Activated T-helper 17 cell treated with anti-CD3 and anti-CD28 coated beads, Interleukin-2, amount 50 U/mL, for 72 hours (primary cell): ENCODE results near the gene MRPL38. TPM values are rescaled to one million over a fixed set of nuclear protein-coding genes. Genes with fewer than 3 reads are reported as not detected.
"Not testable (repeated sequence)": the region's sequence is repeated elsewhere in the genome, so short reads cannot be mapped to it uniquely, and the experiment has no call there.

Source experiments
- ATAC-seq: fragments of 150-1000 bp; cut with Tn5 transposase; replicated peaks from 2 replicates; pipeline ENCODE4 v1.10.0; 2021; ENCODE audit warnings: mild to moderate bottlenecking, moderate library complexity
- H3K27ac Mint-ChIP-seq: one replicate; pipeline ENCODE4 v1.8.0; 2022; ENCODE audit warnings: mixed read lengths
- H3K27me3 Mint-ChIP-seq: one replicate; pipeline ENCODE4 v1.8.0; 2022; ENCODE audit warnings: mixed read lengths
- H3K36me3 Mint-ChIP-seq: one replicate; pipeline ENCODE4 v1.8.0; 2022; ENCODE audit warnings: low read depth, mild to moderate bottlenecking, mixed read lengths
- H3K4me1 Mint-ChIP-seq: one replicate; pipeline ENCODE4 v1.8.0; 2022; ENCODE audit warnings: mixed read lengths
- H3K4me3 Mint-ChIP-seq: one replicate; pipeline ENCODE4 v1.8.0; 2022; ENCODE audit warnings: mild to moderate bottlenecking, mixed read lengths
- H3K9me3 Mint-ChIP-seq: one replicate; pipeline ENCODE4 v1.8.0; 2022; ENCODE audit warnings: mixed read lengths
- total RNA-seq, 2 donors: library from RNA; stranded (reverse); gene quantifications; one replicate each; pipeline ENCODE4 v1.2.3, GENCODE V29; 2022

Gene MRPL38
- total RNA-seq, 2 donors from 2014 or later: 74.2 to 113 TPM

DNA sequence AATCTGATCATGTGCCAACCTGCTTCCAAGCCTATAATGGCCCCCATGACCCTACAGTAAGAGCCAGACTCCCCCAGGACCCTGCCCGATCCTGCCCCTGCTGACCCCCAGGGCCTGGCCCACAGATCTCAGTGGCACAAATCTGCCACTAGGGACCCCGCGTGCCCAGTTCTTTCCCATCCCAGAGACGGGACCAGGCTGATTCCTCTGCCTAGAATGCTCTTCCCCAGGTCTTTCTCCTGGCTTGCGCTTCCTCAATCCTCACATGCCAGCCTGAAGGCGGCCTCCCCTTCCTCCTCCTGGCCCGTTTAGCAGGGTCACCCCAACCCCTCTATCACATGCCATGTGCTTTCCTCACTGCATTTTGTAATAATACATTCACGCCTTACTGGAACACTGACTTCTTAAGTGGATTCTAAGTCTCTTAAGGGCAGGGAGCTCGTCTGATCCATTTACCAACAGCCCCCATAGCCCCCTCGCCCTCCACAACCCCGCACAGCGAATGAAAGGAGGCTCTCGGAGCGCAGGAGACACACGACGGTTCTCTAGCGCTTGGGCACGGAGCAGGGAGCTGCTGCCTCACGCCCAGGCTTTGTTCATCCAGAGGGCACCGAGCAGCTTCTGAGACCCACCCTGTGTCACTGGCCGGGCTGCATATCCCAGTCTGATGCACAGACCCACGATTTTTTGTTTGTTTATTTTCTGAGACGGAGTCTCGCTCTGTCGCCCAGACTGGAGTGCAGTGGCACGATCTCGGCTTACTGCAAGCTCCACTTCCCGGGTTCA lies 9.1 kb downstream of the MRPL38 start:
- Mint-ChIP-seq H3K27me3 (no peaks in the 10 kb centered on the region), H3K4me1 (peaks cover 15% of the 10 kb centered on the region), H3K36me3 (peaks cover 31% of the 10 kb centered on the region), H3K9me3 (no peaks in the 10 kb centered on the region), H3K27ac (peak overlapping the region; percentile 84), H3K4me3 (peak overlapping the region; percentile 88)
- peak; percentile 9 for ATAC-seq

- ATAC-seq: no peak
- peaks cover 31% of the 10 kb centered on the region for H3K36me3 Mint-ChIP-seq
- H3K4me3 Mint-ChIP-seq: peak overlapping the region; percentile 31
- H3K27ac Mint-ChIP-seq: peak overlapping the region; percentile 79
- no peaks in the 10 kb centered on the region for H3K27me3 Mint-ChIP-seq
- no peaks in the 10 kb centered on the region for H3K9me3 Mint-ChIP-seq
- H3K4me1 Mint-ChIP-seq: peaks cover 18% of the 10 kb centered on the region
These were observed 10.5 kb downstream of the MRPL38 start for GRCh38 chr17:75894049-75894733.

GRCh38 chr17:75893305-75894048 lies 11.2 kb downstream of the MRPL38 start:
- Mint-ChIP-seq H3K4me3 (peak overlapping the region; percentile 31), H3K27me3 (no peaks in the 10 kb centered on the region), H3K4me1 (peaks cover 18% of the 10 kb centered on the region), H3K36me3 (peaks cover 24% of the 10 kb centered on the region), H3K27ac (peak overlapping the region; percentile 79), H3K9me3 (no peaks in the 10 kb centered on the region)
- ATAC-seq: no peak

- Mint-ChIP-seq H3K27ac (no peak overlapping the region), H3K4me3 (no peak overlapping the region), H3K36me3 (peaks cover 18% of the 10 kb centered on the region), H3K9me3 (no peaks in the 10 kb centered on the region), H3K4me1 (peaks cover 18% of the 10 kb centered on the region), H3K27me3 (no peaks in the 10 kb centered on the region)
- no peak for ATAC-seq
These were observed 12.0 kb downstream of the MRPL38 start for GRCh38 chr17:75892556-75893224.

- Mint-ChIP-seq H3K9me3 (no peaks in the 10 kb centered on the region), H3K27me3 (no peaks in the 10 kb centered on the region), H3K4me3 (no peak overlapping the region), H3K36me3 (peaks cover 14% of the 10 kb centered on the region), H3K27ac (no peak overlapping the region), H3K4me1 (peaks cover 18% of the 10 kb centered on the region)
- no peak for ATAC-seq
These were observed 12.8 kb downstream of the MRPL38 start for GRCh38 chr17:75891605-75892555.

- Mint-ChIP-seq H3K9me3 (no peaks in the 10 kb centered on the region), H3K36me3 (peaks cover 14% of the 10 kb centered on the region), H3K27ac (no peak overlapping the region), H3K4me1 (peaks cover 18% of the 10 kb centered on the region), H3K27me3 (no peaks in the 10 kb centered on the region), H3K4me3 (no peak overlapping the region)
- no peak for ATAC-seq
These were observed 13.6 kb downstream of the MRPL38 start for GRCh38 chr17:75891022-75891604.

DNA sequence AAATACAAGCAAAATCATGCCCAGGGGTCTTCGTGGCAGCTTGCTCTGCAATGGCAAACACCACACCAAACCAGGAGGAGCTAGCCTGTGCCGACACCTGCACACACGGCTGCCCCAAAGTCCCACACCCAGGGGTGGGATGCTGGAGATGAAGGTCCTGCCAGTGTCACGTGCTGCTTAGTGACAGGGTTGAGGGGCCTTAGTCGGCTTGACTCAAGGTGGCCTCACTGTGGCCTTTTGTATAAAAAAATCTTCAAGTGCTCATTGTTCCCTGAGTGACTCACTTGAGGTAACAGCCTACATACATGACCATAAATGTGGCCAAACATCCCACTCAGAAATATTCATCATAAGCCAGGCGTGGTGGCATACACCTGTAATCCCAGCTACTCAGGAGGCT lies 15.2 kb downstream of the MRPL38 start:
- Mint-ChIP-seq H3K27ac (peak overlapping the region; percentile 79), H3K36me3 (peaks cover 14% of the 10 kb centered on the region), H3K4me1 (peaks cover 9% of the 10 kb centered on the region), H3K4me3 (no peak overlapping the region), H3K9me3 (no peaks in the 10 kb centered on the region), H3K27me3 (no peaks in the 10 kb centered on the region)
- peak; percentile 82 for ATAC-seq

- no peak for ATAC-seq
- Mint-ChIP-seq H3K4me1 (peaks cover 4% of the 10 kb centered on the region), H3K27me3 (no peaks in the 10 kb centered on the region), H3K9me3 (no peaks in the 10 kb centered on the region), H3K4me3 (no peak overlapping the region), H3K27ac (no peak overlapping the region), H3K36me3 (peaks cover 14% of the 10 kb centered on the region)
These were observed 16.2 kb downstream of the MRPL38 start for GRCh38 chr17:75888484-75888883.

DNA sequence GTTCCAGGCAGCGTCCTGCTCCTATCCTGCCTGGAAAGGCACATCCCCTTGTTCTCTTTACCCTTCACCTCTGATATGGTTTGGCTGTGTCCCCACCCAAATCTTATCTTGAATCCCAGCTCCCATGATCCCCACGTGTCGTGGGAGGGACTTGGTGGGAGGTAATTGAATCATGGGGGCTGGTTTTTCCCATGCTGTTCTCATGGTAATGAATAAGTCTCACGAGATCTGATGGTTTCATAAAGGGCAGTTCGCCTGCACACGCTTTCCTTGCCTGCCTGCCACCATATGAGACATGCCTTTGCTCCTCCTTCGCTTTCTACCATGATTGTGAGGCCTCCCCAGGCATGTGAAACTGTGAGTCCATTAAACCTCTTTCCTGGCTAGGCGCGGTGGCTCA lies 18.8 kb downstream of the MRPL38 start:
- not testable (repeated sequence) for ATAC-seq

GRCh38 chr17:75885431-75885830 lies 19.3 kb downstream of the MRPL38 start:
- Mint-ChIP-seq H3K9me3 (no peaks in the 10 kb centered on the region), H3K27me3 (no peaks in the 10 kb centered on the region), H3K4me1 (peaks cover 2% of the 10 kb centered on the region), H3K4me3 (no peak overlapping the region), H3K27ac (no peak overlapping the region), H3K36me3 (peaks cover 13% of the 10 kb centered on the region)
- no peak for ATAC-seq

More for the DNA sequence above, 18.8 kb downstream of the MRPL38 start:
- H3K27me3 Mint-ChIP-seq, H3K4me1 Mint-ChIP-seq, H3K27ac Mint-ChIP-seq, H3K9me3 Mint-ChIP-seq, H3K4me3 Mint-ChIP-seq: not testable (repeated sequence)
- H3K36me3 Mint-ChIP-seq: peaks cover 14% of the 10 kb centered on the region

GRCh38 chr17:75881678-75882454 lies 22.8 kb downstream of the MRPL38 start:
- H3K4me3 Mint-ChIP-seq: no peak overlapping the region
- H3K27me3 Mint-ChIP-seq: no peaks in the 10 kb centered on the region
- H3K27ac Mint-ChIP-seq: no peak overlapping the region
- no peak for ATAC-seq
- H3K9me3 Mint-ChIP-seq: no peaks in the 10 kb centered on the region
- no peaks in the 10 kb centered on the region for H3K36me3 Mint-ChIP-seq
- H3K4me1 Mint-ChIP-seq: no peaks in the 10 kb centered on the region

DNA sequence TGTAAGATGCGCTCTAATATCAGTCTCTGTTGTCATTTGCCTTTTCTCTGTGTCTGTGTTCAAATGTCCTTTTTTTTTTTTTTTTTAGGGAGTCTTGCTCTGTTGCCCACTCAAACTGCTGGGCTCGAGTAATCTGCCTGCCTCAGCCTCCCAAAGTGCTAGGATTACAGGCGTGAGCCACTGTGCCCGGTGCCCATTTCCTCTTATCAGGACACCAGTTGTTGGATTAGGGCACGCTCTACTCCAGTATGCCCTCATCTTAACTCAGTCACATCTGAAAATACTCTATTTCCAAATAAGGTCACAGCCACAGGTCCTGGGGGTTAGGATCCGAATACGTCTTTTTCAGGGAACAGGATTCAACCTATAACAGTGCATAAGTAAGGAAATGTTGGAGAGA lies 24.4 kb downstream of the MRPL38 start:
- Mint-ChIP-seq H3K9me3 (no peaks in the 10 kb centered on the region), H3K27me3 (no peaks in the 10 kb centered on the region), H3K36me3 (no peaks in the 10 kb centered on the region), H3K4me3 (peak overlapping the region; percentile 27), H3K4me1 (no peaks in the 10 kb centered on the region), H3K27ac (no peak overlapping the region)
- no peak for ATAC-seq
